ENCODE results near the gene NCOA5.
A peak's percentile ranks its signal among the peaks of the same experiment; 100 is the strongest.

GRCh38 chr20:46089417-46090388, at the start of gene NCOA5:
- TF ChIP-seq CTCF (IDR thresholded peaks at IDR 0.05) (peak in 5 of 6 experiments; percentile 31 to 67 (median 54)), POLR2A (IDR thresholded peaks at IDR 0.05) (peak; percentile 47 to 96 (median 75)), POLR2AphosphoS5 (IDR thresholded peaks at IDR 0.05) (peak; percentile 96 to 98), EP300 (IDR thresholded peaks at IDR 0.05) (no peak)
